Head of caudate nucleus (tissue), 42 donors: ENCODE data around the gene AXIN1.
"Not testable (repeated sequence)": the region's sequence is repeated elsewhere in the genome, so short reads cannot be mapped to it uniquely, and the experiment has no call there.

Experiments
- DNase-seq, 42 donors: peaks; one replicate each; pipeline versions ENCODE4 v3.0.0 to v3.0.0-alpha.2; 2020 to 2021; ENCODE audit warnings: mixed read lengths in 7 of 42
- intact Hi-C: fragments of 100-400 bp; cut with DNase I; formaldehyde crosslinking; loops from one replicate; pipeline ENCODE4 v1.15.0; 2022

AXIN1 gene

DNA sequence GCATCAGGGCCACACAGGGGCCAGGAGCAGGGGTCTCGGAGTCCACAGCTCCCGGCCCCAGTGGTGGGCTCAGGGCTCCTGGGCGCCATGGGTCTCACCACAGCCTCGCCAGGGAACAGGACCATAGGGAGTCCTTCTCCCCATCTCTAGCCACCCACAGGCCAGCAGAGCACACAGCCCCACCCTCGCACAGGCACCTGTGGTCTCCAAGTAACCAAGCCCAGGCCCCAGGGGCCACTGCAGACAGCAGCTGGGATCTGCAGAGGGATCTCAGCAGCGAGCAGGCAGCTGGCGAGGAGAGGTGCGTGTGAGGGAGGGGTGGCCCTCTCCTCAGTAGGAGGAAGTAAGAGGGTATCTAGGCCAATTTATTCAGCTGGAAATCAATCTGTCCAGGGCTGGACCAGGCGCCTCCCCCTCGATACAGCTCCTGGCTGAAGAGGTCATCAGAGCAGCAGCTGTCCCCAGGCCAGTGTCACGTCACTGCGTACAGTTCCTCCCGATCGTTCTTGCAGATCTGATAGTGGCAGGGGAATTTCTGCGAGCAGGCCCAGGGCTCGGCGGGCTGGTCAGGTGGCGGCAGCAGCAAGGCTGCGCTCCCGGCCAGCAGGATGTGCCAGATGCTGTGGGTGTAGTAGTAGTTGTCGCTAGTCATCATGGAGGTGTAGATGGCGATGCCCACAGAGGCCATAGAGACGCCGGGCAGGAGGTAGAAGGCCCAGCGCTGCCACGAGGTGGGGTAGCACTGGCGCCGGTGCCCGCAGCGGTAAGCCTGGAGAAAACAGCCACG is 19.2 kb upstream of the AXIN1 start:
- DNase-seq: no peak

DNA sequence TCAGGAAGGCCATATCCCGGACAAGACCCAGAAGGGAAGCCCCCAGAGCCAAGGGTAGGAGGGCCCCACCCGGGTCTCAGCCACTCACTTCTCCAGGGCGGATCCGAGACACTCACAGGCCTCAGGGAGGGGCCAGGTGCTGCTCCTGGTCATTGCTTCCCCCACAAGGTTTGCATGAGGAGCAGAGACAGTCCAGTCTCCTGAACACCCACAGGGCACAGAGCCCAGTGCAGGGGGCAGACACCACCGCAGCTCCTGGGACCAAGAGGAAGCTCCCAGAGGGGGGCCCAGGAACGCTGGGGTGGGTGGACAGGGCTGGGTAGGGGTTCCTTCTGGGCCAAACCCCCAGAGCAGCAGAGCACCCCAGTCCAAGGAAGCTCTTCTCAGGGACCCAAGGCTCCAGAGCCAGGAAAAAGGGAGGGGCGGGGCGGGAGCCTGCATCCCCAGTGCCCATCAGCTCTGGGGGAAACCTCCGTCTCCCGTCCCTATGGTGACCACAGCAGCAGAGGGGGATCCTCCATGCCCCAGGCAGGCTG is 18.5 kb upstream of the AXIN1 start:
- intact Hi-C loops: no loop called here
- no peak for DNase-seq

More for the DNA sequence above, 19.2 kb upstream of the AXIN1 start:
- intact Hi-C loops: no loop called here

DNA sequence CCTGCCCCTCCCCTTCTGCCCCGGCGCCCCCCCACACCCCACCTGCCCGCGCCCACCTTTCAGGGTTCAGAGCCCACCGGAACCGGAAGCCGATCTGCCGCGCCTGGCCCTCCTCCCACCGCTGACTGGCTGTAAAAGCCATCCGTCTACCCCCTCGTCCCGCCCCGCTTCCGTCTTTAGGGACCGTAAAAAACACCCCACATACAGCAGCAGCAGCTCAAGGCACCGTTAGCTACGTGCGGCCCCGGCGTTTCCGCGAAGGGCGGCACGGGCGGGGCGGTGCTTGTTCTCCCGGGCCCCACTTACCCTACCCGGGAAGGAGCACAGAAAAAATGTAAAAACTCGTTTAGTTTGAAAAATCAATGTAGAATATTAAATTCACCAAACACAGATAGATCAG is 17.9 kb upstream of the AXIN1 start, which contains the start of gene MRPL28:
Gene MRPL28 (minus strand): TSS at position 96 of the 400 bp plus-strand sequence. CDS start 320 bp downstream, outside the sequence.
- peak; percentile 87 to 98 (median 96) for DNase-seq
- intact Hi-C loops: no loop called here

DNA sequence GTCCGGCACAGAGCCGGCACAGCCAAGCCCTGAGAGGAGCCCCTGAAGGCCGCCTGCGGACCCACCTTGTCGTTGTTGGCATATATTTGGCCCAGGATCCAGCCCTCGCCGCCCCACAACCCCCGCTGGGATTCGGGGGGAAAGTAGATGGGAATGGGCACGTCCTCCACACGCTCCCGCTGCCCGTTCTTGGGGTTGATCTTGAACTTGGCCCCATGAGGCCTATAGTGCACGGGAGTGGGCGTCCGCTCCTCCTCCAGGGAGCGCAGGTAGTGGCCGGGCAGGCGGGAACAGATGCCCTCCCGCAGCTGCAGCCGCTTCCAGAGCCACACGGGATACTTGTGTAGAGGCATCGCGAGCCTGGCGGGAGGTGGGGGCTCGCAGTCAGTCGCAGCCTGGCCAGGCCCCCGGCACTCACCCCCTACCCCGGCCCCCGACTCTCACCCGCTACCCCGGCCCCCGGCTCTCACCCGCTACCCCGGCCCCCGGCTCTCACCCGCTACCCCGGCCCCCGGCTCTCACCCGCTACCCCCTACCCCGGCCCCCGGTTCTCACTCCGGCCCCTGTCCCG is 17.4 kb upstream of the AXIN1 start:
- DNase-seq: no peak
- intact Hi-C loops: no loop called here

DNA sequence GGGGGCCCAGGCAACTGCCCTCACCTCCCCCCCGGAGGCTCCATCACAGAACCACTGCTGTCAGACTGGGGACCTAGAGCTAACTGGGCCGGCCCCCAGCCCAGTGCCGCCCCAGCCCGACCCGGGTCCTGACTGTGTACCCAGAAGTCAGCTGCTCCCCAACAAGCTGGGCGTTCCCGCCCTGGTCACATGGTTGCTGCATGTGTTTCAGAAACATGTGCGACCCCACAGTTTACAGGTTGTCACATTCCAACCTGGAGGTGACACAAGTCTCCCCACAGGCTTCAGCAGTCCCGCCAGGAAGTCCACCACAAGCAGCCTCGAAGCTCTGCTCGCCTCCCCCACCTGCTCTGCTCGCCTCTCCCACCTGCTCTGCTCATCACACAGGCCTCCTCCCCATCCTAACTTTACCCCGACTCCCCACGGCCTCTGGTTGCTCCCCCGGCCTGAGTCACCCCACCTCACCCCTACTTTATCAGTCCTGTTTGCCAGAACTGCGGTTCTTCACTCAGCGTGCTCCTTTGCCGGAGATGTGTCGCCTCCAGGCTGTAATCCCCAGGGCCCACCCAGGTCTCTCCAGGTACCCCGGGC is 16.8 kb upstream of the AXIN1 start:
- intact Hi-C loops: no loop called here

DNA sequence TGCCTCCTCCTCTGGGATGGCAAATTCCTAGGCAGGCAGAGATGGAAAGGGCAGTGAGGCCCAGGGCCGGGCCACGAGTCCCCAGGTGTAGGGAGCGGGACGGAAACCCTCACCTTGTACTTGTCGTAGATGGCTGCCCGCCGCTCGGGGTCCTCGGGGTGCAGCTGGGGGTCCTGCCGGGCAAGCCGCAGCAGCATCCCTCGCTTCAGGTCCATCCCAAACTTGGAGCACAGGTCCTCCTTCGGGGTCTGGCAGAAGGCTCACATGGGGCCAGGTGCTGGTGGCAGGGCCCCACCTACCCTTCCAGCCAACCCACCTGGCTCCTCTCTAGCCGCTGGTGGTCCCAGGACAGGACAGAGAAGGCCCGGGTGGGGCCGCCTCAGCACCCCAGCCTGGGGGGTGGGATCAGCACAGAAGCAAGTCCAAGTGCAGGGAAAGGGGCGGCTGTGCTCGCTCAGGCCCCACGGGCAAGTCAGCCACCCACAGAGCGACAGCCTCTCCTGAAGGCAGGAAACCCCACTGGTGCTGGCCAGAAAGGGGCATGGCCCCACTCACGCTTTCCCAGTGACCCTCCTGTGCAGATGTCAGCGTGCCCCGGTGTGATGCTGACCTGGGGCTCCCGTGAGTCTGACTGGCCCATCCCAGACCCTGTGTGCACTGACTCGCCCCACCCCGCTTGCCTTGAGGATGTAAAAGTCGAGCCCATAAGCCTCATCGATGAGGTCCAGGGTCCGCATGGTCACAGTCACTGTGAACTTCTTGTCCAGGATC is 16.1 kb upstream of the AXIN1 start:
- DNase-seq: no peak
- intact Hi-C loops: no loop called here

More for the DNA sequence above, 16.8 kb upstream of the AXIN1 start:
- peak in 11 of 42 donors; percentile 21 to 68 (median 49) for DNase-seq

DNA sequence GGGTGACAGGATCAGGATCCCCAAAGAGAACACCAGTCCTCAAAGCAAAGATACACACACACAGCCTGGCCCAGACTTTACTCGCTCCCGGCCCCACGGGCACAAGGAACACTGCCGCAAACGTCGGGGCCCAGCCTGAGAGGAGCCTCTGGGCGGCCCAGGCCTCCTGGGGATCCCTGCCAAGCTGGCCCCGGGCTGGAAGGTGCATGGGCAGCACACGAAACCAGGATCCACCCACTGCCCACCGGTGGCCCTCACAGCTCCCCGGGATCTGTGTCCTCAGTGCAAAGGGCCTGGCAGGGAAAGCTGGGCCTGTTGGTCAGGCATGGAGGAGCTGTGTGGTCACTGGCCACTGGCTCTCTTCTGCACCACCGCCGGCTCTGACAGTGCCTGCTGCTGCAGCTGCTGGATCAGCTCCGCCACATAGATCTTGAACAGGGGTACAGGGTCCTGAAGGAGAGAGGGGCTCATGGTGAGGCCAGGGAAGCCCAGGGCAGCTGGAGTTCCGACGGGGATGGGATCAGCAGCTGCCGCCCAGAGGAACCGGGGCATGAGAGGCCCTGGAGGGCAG is 14.9 kb upstream of the AXIN1 start:
- no peak for DNase-seq
- intact Hi-C loops: no loop called here

DNA sequence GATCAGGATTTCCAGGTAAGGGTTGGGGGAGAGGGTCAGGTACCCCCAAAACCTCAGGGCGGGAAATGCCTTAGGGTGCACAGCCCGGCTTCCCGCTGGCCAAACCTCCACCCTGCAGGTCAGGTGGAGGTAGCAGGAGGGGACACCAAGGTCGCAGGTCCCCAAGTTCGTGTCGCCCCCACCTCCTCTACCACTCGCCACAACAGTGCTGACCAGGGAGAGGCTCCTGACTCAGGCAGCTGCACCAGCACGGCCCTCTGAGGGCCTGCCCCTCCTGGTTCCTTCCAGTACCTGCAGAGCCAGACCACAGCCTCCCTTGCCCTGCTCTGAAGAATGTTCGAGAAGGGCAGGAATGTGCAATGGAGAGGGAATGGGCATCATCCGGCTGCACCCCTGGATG is 14.0 kb upstream of the AXIN1 start:
- intact Hi-C loops: no loop called here
- no peak for DNase-seq

DNA sequence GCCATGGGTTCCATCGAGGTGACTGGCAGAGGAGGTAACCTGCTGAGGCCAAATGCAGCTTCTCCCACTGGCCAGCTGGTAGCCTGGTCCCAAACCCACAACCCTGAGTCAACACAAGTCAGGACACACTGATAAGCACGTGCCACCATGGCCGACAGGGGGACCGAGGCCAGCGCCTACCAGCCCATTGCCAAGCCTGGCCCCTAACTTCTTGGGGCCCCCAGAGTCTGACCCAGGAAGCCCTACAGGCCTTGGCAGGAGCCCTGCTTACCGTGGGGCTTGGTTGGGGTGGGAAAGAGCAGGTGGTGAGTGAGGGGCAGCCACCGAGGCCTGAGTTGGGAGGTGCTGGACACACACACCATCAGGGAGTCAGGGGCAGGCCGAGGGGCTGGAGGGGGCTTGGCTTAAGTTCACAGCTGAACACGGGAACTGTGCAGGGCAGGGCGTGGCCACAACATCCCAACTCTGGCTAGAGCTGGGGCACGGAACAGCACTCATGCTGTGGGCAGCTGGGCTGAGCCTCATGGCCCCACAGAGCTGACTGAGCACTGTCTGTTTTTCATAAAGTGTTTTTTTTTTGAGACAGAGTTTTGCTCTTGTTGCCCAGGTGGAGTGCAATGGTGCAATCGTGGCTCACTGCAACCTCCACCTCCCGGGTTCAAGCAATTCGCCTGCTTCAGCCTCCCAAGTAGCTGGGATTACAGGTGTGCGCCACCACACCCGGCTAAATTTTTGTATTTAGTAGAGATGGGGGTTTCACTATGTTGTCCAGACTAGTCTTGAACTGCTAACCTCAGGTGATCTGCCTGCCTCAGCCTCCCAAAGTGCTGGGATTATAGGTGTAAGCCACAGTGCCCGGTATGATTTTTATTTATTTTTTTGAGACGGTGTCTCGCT is 12.3 kb upstream of the AXIN1 start:
- intact Hi-C loops: no loop called here

DNA sequence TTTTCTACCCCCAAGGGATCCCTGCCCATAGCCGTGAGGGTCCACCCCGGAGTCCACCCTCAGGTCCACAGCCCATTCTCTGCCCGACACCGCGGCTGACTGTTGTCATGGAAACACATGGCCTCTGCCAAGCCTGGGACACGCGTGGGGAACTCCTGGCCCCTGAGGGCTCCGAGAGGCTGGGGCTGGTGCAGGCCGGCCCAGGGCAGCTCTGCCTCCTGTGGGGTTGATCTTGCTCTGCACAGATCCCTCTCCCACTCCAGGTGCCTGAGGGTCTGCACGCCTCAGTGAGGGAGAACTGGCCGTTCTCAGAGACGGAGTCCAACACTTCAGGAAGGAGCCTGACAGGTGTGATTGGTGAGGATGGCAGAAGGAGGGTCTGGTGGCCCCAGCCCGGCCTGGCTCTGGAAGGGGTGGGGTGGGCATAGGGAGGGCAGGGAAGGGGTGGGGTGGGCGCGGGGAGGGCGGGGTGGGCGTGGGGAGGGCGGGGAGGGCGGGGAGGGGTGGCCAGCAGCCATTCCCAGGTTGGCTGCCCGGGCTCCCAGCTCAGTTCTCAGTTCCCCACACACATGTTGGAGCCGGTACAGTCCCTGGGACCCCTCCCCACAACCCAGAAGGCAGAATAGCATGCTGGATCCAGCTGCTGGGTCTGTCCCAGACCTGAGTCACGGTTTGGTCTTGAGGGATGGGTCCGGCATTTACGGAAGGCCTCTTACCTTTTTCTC is 11.4 kb upstream of the AXIN1 start:
- DNase-seq: no peak
- intact Hi-C loops: no loop called here

More for the DNA sequence above, 12.3 kb upstream of the AXIN1 start:
- DNase-seq: no peak

DNA sequence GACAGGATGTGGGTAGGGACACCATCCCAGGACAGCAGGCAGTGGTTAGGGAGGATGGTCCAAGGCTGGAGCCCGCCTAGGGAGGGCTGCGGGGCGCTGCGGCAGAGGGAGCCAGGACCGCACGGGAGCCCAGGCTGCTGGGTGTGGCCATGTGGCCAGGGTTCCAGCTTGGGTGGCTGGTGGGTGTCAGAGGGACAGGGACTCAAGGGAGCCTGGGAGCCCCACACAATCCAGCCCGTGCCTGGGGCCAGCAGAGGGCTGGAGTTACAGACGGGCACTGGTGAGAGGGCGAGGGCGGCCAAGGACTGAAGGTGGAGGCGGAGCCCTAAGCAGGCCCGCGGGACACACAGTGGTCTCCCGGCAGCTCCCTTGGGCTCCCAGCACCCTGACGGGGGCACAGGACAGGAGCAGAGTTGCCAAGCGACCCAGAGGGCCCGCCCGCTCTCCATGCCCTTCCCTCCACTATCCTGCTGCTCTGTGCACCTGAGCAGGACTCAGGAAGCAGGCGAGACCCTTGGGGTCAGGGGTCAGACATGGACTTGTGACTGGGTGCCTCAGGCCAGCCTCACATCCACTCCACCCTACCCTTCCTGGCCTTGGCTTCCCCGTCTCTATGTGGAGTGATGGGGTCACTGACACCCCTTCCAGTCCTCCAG is 10.7 kb upstream of the AXIN1 start:
- no peak for DNase-seq
- intact Hi-C loops: no loop called here

DNA sequence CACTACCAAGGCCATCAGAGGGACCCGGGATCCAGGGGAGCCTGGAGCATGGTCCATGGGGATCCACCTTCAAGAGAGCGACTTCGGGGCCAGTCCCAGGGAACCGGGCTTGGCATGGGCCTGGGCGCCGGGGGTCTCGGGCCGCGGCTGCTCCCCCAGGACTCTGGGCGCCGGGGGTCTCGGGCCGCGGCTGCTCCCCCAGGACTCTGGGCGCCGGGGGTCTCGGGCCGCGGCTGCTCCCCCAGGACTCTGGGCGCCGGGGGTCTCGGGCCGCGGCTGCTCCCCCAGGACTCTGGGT is 10.1 kb upstream of the AXIN1 start:
- DNase-seq, intact Hi-C loops: not testable (repeated sequence)

DNA sequence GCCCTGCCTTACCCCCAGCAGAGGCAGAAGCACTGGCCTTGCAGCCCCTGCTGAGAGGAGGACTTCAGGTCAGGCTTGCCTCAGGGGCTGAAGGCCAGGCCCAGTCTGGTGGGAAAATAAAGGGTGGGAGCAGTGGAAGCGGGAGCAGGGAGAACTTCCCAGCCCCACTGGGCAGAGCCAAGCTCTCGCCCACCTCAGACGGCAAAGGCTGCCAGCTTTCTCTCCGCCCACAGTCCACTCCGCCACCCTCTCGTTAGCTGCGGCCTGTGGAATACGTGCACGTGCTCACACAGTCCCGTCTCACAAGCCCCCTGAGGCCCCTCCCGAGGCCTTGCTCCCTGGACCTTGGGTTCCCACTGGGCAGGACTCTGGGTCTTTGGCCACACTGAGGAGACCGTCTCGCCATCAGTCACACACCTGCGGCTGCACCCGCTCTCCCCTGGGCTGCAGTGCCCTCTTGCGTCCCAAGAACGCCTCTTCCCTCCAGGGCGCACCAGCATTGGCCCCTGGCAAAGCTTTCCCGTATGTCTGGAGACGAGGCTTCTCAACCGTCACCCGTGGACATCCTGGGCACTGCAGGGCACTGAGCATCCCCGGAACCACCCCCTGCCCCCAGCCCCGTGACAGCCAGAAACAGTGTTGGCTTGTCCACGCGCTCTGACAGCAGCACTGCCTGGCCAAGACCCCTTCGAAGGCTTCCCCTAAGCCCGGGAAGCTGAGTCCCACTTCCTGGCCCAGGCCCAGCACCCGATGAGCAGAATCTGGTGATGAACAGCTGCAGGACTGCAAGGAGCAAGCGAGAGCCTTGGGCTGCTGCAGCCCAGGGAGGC is 9.6 kb upstream of the AXIN1 start:
- peak; percentile 55 to 87 (median 73) for DNase-seq
- intact Hi-C loops: no loop called here

DNA sequence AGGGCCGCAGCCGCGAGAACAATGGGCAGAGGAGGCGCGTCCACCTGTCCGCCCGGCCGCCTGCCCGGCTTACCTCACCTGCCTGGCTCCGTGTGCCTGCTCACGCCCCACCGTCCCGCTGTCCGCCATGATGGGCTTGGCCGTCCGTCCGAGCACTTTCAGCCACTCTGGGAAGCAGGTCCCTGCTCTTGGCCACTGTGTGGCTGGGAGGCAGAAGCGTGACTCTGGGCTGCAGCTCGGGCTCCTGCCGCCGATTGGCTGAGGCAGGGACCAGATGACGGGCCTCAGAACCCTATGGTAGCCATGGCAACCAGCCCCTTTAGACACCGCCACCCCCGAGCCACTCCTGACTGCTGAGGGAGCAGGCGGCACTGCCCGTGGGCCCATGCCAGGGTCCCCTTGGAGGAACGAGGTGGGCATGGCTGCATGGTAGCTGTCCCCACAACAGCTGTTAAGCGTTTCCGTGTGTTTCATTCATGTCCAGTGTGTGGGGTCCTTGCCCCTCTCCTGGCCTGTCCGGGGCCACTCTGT is 8.9 kb upstream of the AXIN1 start:
- intact Hi-C loops: no loop called here
- no peak for DNase-seq

DNA sequence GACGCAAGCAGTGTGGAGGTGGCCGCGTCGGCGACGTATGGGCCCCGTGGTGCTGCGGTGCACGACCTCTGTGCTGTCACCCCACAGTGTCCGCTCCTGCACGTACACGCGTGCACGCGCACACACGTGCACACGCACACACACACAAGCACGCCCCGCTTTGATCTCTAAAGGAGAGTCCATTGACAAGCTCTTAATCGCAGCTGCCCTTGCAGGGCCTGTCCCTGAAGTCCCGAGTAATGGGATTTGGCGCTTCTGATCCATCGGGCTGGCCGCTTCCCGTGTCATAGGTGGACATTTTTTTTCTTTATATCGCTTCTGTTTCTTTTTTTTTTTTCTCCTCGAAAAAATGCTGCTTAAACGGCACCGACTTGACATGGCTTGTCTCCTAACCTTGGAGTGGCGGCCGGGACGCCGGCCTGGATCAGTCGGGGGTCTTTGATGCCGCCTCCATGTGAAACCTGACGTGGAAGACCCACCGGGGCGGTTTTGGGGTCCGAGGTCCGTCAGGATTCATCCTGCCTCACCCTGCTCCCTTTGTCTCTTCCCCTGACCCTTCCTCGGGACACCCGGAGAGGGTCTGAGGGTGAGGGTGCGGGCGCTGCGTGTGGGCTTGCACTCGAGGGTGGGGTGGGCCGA is 8.3 kb upstream of the AXIN1 start:
- intact Hi-C loops: no loop called here

More for the DNA sequence above, 8.3 kb upstream of the AXIN1 start:
- no peak for DNase-seq
